ENCODE results near the gene C2CD3.

The C2CD3 gene

DNA sequence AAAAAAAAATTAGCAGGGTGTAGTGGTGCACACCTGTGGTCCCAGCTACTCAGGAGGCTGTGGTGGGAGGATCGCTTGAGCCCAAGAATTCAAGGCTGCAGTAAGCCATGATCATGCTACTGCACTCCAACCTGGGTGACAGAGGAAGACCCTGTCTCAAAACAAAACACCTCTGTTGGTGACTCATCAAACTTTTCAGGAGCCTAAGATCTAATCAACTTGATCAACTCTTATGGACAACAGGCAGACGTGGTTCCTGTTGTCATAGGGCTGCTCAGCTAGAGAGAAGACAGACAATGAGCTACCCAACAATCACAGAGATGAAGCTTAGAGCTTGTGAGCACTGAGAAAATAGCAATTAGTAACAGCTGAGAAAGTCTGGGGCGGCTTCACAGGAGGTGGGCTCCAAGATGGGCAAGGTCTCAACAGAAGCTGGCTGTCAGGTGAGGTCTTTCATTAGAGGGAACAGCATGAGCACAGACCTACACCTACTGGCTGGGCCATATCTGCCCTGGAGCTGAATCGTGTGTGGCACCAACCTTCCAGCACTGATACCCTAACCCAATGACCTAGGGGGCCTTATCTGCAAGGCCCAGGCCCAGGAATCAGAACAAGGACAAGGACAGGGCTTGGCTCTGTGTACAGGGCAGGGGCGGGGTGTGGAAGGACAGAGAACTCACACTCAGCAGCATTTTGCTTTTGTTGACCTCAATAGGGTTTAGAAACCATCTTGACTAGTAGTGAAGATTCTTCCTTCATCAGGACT, 154.7 kb downstream of the C2CD3 start:
- FAIRE-seq = no peak

DNA sequence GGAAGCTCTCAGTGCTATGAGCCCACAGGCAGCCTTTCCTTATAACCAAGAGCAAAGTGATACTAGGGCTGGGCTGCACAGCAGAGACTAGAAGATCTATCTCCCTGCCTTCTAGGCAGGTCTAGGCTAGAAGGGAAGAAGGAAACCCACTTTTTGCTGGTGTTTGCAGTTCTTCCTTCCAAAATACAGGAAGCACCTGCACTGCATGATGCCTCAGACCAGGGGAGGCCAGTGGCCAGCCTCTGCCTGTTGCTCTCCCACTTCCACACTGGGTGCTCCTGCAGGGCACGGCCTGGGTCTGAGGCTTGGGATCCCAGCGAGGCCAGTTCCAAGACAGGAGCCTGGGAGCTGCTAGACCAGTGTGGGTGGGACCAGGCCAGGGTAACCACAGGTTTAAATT, 155.9 kb downstream of the C2CD3 start:
- no peak for FAIRE-seq

GRCh38 chr11:74013141-74013540, 157.7 kb downstream of the C2CD3 start:
- no peak for FAIRE-seq

DNA sequence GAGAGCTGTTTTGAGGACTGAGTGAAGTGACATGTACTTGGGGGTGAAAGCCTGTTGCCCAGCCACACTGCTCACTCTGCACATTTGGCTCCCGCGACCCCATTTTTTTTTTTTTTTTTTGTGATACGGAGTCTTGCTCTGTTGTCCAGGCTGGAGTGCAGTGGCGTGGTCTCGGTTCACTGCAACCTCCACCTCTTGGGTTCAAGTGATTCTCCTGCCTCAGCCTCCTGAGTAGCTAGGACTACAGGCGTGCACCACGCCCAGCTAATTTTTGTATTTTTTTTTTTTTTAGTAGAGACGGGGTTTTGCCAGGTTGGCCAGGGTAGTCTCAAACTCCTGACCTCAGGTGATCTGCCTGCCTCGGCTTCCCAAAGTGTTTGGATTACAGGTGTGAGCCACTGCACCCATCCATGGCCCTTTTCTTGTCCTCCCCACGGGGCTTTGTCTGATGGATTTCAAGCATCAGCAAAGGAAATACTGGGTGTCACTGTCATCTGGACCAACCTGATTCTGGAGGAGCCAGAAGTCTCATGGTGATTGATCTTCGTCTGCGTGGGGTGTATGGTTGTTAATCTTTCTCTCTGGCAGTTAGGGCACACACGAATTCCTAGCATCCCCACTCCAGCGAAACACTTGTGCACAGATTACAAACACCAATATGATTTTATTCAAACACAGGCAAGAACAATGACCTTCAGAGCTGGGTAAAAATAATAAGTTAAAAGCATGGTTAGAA, 158.6 kb downstream of the C2CD3 start:
- FAIRE-seq = no peak

GRCh38 chr11:74011360-74012073, 159.3 kb downstream of the C2CD3 start:
- no peak for FAIRE-seq

DNA sequence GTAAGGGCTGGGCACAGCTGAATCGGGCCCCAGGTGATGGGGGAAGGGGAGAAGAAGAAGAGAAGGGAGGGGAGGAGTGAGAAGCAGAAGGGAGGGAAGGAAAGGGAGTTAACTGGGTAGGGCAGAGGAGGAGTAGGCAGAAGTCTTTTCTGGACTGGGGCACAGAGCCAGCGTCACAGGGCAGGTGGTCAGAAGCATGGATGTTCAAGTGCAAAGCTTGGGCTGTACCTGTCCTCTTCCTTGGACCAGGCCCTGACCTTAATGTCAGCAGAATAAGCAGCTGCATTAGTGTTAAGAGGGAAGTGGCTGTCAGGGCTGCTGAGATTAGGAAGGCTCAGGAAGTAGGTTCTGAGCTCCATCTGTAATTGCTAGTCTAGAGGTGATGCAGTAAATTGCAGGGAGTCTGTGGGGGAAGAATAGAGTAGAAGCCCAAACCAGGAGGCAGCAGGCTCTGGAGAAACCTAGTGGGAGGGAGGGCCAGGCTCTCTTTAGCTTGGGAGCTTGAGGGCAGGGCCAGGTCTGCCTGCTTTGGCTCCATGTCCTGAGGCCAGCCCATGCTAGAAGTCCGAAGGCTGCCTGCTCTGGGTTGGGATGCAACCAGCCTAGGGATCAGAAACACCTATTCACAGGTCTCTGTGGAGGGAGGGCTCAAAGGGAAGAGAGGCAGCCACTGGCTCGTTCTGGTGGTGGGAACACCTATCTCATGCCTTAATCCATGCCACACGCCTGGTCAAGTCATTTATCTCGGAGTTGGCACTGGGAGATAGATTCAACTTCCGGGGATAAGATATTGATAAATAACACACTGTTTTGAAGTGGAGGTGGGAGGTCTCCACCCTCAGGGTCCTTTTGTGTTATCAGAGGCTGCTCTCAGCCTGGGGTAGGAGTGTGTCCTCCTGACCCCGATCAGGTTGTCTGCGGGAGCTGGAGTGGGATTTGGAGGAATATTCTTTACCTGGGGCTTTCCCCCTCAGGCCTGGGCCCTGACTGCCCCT, 160.2 kb downstream of the C2CD3 start:
- FAIRE-seq = no peak

DNA sequence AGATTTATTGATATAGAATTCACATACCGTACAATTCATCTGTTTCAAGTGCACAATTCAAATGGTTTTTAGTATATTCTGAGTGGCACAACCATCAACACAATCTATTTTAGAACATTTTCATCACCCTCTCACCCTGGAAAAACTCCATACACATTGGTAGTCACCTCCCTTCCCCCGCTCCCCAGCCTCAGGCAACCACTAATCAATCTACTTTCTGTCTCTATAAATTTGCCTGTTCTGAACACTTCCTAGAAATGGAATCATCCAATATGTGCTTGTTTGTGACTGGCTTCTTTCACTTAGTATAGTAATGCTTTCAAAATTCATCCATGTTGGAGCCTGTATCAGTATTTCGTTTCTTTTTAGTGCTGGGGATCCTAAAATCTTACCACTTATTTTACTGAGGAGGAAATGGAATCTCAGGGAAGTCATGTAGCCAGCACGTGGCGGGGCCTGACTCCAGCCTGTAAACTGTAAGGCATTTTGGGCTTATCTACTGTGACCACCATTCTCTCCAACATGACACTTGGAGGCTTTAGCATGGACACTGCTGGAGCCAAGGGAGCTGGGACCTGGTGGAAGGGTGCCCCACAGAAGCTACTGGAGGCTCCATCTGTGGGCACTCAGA, 161.0 kb downstream of the C2CD3 start:
- no peak for FAIRE-seq

DNA sequence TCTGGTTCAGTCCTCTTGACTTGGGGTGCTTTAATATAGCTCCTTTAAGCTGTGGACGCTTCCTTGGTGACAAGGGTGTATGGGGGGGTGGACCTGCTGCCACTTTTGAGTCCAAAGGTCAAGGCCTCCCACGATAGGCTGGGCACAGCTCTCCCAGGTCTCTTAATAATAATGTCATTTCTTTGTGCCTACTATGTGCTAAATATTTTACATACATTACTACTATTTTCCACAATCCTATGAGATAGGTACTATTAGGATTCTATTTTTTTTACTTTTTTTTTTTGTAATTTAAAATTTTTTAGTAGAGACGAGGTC, 161.6 kb downstream of the C2CD3 start:
- no peak for FAIRE-seq

DNA sequence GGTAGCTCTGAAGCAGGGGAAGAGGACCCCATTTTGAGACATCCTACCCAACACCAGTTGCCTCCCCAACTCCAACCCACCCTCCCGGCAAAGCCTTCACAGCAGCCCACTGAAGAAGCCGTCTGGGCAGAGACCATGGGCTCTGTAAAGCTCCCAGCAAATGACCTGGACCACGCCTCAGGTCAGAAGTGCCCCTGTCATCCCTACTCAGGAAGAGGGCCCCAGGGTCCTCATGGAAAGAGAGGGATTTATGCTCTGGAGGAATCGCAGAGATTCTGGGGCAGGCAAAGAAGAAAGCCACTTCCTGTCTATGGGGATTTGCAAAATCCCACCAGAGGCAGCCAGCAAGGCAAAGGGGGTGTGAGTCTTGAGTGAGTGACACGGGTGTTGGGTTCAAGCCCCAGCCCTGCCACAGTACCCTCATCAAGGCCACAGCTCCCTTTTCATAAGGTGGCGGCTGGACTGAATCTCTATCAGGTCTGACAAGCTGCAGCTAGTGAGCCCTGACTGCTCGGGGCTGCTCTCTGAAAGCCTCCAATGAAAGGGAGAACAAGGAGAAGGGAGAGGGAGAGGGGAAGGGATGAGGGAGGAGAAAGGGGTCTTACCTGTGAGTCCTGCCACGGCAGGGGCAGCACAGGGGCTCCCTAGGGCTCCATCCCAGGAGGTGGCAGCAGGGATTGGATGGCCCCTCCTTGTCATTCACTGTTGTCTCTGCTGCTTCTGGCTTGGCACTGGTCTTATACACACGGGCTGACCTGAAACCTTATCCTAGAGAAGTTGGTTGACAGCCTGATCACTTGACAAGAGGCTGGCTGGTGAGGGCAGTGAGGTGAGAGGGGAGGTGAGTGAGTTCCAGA, 162.2 kb downstream of the C2CD3 start, which contains the start of gene UCP3:
UCP3 (minus strand) TSS at position 713 of the 857 bp plus-strand sequence. CDS start 2,043 bp downstream, outside the sequence.
- FAIRE-seq = no peak

GRCh38 chr11:74007691-74008372, 163.0 kb downstream of the C2CD3 start:
- no peak for FAIRE-seq

GRCh38 chr11:74006743-74007304, 164.0 kb downstream of the C2CD3 start:
- no peak for FAIRE-seq

GRCh38 chr11:74005721-74006517, 164.9 kb downstream of the C2CD3 start:
- FAIRE-seq = no peak

DNA sequence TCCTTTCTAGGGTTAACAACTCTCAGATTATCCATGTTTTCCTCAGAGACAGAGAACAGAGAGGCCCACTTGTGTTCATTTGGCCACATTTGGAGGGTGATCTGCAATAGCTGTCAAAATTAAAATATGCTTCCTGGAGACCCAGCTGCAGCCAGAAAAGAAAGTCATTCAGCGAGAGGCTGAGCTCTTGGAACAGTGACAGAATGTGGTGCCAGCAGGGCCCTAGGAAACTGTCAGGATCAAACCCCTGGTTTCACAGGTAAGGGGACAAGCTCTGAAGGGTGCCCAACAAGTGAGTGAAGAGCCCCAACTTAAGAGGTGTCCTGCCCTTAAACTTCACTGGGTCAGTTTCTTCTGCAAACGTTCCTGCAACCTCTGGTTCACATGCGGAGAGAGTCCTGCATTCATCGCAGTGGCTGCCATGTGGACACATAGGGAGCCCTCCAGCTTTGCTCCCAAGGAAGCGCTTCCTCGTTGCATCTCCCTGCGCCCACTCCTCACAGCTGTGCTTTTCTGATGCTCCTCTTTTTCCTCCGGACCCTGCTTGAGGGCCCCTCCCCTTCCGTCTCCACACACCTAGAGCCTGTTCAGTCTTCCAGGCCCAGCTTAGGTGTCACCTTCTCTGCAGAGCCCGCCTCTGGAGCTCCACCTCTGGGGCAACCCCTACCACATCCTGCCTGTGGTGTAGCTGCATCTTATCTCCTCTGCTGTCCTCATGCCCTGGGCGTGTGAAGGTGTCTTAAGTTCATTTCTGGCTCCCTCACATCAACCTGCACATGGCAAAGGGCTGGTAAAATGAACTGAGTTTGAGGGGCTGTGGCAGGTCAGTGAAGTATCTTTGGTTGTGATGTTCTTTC, 165.8 kb downstream of the C2CD3 start:
- FAIRE-seq = no peak

DNA sequence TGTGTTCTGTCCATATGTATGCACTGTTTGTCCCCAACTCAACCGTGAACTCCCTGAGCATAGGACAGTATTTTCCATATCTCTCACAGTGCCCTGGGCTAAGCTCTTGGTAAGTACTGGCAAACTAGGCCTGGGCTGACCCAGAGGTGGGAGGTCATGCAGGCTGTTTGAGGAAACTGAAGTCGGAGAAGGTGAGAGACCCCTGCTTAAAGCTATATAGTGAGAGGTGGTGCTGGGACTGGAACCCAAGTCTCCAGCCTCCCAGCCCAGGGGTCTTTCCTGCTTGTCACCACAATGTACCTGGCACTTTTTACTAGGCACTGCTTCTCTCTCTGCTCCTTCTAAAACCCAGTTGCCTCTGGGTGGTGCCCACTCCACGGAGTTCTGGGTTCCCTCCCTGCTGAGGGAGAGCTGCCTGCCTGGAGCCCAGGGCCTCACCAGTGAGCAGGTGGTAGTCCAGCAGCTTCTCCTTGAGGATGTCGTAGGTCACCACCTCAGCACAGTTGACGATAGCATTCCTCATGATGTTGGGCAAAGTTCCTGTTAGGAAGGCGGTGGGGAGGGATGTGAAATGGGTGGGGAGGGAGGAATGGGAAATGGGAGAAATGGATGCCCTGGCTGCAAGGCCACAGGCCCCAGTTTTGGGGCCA, 166.6 kb downstream of the C2CD3 start:
- FAIRE-seq = no peak

- no peak for FAIRE-seq
Measured at GRCh38 chr11:74002832-74003231, 168.0 kb downstream of the C2CD3 start.

DNA sequence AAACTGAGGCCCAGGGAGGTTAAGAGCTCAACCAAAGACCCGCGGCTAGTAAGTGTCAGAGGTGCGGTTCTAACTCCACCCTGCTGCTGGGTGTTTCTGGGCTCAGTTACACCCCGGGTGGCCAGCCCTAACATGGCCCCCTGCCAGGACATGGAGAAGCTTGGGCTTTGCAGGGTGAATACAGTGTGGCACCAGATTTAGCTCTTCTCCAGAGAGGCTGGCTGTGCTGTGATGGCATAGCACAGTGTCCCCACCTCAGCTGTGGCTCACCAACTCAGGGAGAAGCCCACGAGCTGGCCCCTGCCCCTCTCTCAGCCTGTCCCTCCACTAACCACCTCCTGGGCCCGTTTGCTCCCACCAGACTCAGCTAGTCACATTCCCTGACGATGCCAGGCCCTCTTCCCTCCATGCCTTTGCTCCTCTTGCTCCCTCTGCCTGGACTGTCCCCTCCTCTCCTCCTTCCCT, 168.9 kb downstream of the C2CD3 start:
- FAIRE-seq = no peak

DNA sequence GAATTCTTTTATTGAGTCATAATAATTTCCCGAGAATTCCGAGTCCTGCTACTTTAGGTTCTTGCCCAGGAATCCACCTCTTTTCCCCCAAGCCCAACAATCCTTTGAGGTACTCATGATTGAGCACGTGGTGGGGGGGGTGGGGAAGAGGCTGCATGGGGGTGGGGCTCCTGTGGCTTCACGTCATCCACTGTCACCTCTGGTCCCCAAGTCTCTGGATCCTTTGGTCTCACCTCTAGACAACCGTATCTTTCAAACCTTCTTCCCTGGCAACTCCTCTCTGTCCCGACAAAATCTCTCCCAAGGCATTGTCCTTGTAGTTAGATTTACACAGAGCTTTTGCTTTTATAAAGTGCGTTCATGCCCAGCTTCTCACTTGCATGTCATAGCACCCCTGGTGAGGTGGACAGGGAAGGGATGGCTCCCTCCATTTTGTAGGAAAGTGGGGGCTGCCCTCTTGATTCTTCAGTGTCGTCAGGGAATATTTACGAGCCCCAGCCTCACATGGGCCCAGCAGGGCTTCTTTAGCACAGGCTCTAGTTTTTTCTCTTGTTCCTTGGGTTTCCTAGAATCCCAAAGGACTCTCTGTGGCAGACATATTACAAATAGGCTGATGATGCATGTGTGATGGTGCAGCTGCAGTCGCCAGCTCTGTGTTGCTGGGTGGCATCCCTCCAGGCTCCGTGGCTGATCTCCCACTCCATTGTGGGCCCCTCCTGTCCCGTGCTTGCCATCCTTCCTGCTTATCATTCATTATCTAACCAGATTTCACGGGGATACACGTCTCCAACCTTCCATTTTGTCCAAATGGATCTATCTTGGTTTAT, 170.3 kb downstream of the C2CD3 start:
- FAIRE-seq = no peak

Measured in TTC549 (cell line).